CD4-positive, alpha-beta T cell treated with Interleukin-4 for 4 hours (primary cell): ENCODE data around the gene SYT2.
A peak's percentile ranks its signal among the peaks of the same experiment; 100 is the strongest.

Source experiments
- DNase-seq: peaks from one replicate; pipeline ENCODE4 v3.0.0-alpha.2; 2020

SYT2 gene

DNA sequence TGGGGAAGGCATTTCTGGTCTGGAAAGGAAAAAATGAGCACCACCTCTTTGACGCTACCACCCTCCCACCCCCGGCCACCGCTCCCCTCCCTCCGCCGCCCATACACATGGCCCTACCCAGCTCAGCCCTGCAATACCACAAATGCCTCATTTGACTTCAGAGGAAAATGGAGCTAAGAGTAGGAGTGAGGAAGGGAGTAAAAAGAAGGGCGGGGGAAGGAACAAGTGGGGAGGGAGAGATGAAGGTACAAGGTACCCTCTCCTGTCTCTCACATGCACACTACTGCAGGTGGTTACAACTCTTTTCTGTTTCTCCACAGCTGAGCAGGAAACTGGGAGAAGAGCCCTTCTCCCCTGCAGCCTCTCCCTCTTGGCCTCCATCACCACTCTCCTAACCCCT lies 7.1 kb downstream of the SYT2 start:
- DNase-seq = no peak

- no peak for DNase-seq
These were observed 8.2 kb downstream of the SYT2 start for GRCh38 chr1:202702088-202702487.

DNA sequence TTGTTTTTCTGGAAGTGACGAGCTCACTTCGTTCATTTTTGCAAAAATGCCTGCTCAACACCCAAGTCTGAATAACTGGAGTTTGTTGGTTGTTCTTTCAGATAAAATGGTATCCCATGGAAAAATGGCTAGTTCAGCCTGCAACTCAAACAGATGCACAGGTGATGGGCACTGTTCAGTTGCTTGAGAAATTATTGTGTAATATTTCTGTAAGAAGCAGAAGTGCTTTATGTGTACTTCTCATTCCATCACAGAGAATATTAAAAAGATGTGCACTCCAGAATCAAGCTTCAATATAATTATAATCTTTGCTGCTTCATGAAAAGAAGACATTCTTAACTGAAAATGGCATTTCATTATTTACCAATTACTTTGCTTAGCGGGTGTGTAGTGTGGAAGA lies 9.1 kb downstream of the SYT2 start:
- DNase-seq = no peak

DNA sequence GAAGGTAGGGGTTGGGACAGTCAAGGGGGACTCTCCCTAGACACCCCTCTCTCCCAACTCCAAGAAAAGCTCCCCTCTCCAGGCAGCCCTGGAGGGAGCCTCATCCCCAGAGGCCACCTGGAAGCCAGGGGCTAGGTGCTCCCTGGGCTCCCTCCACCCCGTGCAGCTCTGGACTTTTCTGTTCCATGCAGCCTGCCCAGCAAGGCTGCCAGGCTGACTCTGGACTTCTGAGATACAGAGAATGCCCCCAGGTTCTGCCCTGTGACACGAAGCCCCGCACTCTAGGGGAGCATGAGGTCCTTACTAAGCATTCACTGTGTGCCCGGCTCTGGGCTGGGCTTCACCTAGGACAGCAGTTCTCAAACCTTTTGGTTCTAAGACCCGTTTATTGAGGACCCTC lies 10.2 kb downstream of the SYT2 start:
- no peak for DNase-seq

DNA sequence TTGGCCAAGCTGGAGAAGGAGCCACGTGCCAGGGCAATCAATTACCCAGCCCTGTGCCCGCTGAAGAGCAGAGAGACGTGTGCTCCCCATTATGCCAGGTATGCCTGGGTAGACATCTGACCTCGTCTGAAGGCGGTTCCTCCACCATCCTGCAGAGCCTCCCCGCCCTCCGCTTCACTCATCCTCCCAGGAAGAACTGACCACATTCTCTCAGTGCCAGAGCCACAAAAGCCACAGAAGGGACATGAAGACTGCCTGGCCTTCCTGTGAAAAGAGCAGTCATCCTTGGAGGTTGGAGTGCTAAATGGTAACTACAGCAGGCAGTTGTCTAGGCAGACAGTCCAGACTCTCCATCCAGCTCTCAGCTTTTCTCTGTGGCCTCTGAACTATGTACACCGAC lies 12.0 kb downstream of the SYT2 start:
- DNase-seq = no peak

DNA sequence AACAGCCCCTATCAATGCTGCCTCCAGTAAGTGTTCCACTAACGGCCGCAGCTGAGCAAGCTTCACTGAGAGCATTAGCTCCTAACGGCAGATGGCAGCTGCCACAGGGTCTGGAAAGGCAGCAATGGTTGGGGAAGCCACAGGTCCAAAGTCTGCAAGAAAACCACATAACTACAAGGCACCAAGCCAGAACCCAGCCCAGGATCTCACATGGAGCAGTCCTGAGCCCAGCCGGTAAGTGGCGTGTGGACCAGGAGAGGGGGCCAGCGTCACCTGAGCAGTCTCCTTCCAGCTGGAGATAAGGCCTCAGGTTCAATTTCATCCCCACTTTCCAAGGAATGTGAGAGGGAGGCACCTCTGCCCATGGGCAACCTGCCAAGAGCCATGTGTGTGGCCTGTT lies 13.2 kb downstream of the SYT2 start:
- no peak for DNase-seq

DNA sequence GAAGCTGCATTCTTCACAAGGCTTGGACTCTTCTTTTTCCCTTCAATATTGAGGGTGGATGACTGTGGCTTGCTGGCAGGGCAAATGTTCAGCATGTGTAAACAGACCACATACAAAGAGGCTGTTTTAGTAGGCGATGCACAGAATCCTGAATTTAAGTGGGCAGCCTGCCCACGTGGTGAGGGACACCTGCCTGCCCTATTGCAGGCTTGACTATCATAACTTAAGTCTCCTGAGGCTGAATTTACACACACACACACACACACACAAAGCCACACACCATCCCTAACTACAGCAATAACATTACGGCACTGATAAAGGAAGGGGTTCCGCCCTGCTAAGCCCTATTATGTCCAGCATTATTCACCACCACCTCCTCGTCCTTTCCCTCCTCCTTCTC lies 15.9 kb downstream of the SYT2 start:
- no peak for DNase-seq

- peak; percentile 41 for DNase-seq
These were observed 17.2 kb downstream of the SYT2 start for GRCh38 chr1:202692959-202693555.

DNA sequence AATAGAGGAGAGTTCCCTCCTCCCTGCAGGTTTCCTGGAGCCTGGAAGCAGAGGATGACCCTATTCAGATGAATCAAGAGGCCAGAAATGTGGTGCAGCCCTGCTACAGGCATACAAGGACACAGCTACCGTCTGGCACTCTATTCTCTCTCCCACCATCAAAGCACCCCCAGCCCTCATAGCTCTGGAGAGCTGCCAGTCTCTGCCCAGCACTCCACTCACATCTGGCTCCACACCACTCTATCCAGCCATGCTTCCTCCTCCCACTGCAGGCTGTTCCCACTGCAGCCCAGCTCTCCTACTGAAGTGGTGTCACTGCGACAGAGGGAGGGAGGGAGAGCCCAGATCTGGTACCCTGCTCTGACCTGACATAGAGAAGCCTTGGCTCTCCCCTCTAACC lies 18.4 kb downstream of the SYT2 start:
- DNase-seq = no peak

DNA sequence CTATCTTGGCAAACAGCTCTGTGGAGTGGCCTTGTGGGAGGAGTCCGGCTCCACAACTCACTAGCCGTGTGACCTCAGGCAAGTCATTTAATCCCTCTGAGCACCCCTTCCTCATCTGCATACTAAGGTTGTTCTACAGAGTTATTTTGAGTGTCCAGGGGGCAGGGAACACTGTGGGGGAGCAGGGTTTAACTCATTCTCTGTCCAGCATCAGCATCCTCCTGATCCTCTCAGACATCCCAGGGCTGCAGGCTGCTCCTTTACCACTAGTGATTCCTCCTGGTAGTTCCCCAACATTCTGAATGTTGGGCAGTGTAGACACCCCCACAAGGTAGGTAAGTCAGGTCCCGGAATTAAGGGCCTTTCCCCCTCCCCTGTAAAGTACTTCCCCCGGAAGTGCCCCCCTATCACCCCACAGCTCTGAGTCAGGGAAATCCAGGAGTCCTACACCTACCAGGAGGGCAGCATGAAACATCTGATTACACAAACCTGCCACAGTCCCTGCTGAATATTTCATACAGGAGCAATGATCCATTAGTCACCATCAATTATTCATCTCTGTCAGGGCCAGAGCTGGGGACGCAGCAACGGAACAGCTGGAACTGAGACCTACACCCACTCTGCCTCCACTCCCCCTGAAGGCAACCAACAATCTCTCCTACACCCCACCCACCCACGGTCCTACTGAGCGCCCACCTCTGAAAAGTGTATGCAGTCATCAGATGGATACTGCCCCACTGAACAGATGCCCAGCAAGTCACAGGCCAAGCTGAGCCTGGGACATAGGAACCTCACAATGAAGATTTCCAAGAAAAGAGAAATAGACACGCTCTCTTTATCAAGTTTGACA lies 20.5 kb downstream of the SYT2 start:
- no peak for DNase-seq

- no peak for DNase-seq
These were observed 21.2 kb downstream of the SYT2 start for GRCh38 chr1:202689082-202689481.

GRCh38 chr1:202688401-202688800 lies 21.9 kb downstream of the SYT2 start:
- no peak for DNase-seq

- DNase-seq = no peak
These were observed 22.5 kb downstream of the SYT2 start for GRCh38 chr1:202687798-202688197.

- DNase-seq = no peak
These were observed 22.9 kb downstream of the SYT2 start for GRCh38 chr1:202687370-202687769.

- no peak for DNase-seq
These were observed 24.6 kb downstream of the SYT2 start for GRCh38 chr1:202685641-202686040.

- no peak for DNase-seq
These were observed 25.5 kb downstream of the SYT2 start for GRCh38 chr1:202684716-202685115.

- DNase-seq = no peak
These were observed 27.2 kb downstream of the SYT2 start for GRCh38 chr1:202683029-202683428.

- no peak for DNase-seq
These were observed 27.8 kb downstream of the SYT2 start for GRCh38 chr1:202682477-202682876.

DNA sequence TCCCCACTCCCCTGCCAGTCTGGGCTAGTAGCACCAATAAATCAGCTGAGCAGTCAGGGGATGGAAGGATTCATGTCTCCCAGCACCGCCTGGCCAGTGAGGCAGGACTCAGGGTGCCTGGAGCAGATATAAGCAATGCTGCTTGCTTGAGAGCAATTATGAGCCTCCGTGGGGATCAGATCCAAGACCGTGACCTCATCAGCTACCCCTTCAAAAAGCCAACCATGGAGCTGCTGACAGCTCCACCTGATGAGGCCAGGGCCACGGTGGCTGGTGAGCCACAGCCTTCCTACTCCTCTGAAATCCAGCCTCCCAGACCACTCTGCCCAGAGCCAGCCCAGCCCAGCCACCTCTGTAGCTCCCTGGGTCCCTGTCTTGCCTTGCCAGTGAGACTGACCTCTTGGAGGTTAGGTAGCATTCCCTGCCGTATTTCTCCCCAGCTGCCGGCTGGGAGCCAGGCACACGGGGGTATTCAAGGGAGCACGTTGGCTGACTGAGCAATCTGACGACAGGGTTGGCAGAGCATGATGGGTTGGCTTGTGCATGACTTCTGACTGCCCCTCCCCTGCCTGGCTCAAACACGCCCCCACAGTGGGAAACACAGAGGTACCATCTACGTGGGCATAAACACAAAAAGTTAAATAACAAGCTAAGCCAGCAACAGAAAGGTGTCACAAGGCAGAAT lies 28.4 kb downstream of the SYT2 start:
- DNase-seq = no peak

- no peak for DNase-seq
These were observed 29.5 kb downstream of the SYT2 start for GRCh38 chr1:202680586-202681352.

DNA sequence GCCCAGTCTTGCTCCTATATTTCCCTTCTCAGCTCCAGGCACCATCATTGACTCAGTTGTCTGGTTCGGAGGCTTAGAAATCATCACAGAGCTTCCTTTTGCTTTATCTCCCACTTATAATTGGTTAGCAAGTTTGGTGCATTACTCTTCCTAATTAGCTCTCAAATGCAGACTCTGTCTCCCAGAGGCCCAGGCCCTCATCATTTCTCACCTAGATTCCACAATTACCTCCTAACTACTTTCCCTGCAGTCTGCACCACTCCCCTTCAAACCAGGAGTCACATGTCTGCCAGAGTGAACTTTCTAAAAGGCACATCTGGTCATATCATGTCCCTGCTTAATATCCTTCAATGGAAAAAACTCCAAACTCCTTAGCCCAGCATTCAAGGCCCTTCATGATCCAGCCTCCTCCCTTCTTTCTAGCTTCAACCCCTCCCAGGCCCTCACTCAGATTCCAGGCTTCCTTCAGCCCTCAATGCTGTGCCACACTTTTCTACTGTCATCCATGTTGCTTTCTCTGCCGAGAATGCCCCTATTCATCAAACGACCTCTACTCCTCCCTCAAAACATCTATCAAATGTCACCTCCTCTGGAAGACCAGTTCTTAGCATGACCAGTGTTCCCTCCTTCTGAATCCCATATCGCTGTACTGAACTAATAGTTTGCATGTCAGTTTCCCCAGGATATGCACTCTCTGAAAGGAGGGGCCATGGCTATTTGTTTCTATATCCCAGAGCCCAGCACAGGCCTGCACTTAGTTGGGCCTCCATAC lies 30.7 kb downstream of the SYT2 start:
- DNase-seq = no peak

DNA sequence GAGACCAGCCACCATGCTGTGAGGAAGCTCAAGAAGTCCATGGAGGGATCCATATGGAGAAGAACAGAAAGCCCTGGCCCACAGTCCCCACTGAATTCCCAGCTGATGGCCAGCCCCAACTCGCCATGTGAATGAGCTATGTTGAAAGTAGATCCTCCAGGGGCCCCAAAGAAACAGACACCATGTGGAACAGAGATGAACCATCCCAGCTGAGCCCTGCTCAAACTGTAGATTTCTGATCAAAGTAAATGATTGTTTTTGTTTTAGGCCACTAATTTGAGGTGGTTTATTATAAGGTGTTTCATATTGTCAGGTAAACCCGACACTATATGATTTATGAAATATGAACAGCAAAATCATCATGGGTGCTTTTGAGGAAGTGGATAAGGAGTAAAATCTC lies 32.8 kb downstream of the SYT2 start:
- no peak for DNase-seq

- DNase-seq = no peak
These were observed 36.7 kb downstream of the SYT2 start for GRCh38 chr1:202673531-202673930.
